ENCODE data around the gene HTATIP2.
A peak's percentile ranks its signal among the peaks of the same experiment; 100 is the strongest.
"Not testable (repeated sequence)": the region's sequence is repeated elsewhere in the genome, so short reads cannot be mapped to it uniquely, and the experiment has no call there.

The HTATIP2 gene

GRCh38 chr11:20372081-20372626 is 8.6 kb downstream of the HTATIP2 start:
- no peak for DNase-seq (ENCODE audit: low spot score)

- DNase-seq (ENCODE audit: low spot score), result no peak
Measured at GRCh38 chr11:20373147-20373546, 9.6 kb downstream of the HTATIP2 start.

DNA sequence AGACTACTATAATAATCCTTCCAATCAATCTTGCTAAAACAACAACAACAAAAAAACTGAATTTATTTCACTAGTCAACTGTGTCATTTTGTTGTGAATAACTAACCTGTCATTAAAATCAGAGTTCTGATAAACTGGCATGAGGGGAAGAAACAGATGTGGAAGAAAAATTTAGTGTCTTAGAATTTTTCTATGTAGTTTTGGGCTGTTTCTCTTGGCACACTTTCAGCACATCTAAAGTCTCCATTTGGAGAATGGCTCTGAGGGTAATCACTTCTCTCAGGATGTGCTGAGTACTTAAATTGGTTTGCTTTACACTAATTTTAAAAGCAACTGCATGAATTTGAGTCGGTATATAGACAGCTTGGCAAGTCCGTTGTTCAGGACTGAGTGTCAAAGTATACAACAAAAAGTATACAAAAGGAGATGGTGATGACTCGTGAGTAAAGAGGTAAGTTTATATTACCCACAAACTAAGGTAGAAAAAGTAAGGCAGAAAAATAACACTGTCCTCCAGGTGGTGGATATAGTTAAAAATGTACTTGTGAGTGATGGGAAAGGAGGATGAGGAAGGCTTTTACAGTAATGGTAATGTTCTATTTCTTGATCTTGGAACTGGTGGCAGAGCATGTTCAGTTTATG is 10.2 kb downstream of the HTATIP2 start:
- DNase-seq (ENCODE audit: low spot score), result no peak

GRCh38 chr11:20374741-20375300 is 11.3 kb downstream of the HTATIP2 start:
- DNase-seq (ENCODE audit: low spot score), result no peak

GRCh38 chr11:20376162-20376730 is 12.7 kb downstream of the HTATIP2 start:
- no peak for DNase-seq (ENCODE audit: low spot score)

DNA sequence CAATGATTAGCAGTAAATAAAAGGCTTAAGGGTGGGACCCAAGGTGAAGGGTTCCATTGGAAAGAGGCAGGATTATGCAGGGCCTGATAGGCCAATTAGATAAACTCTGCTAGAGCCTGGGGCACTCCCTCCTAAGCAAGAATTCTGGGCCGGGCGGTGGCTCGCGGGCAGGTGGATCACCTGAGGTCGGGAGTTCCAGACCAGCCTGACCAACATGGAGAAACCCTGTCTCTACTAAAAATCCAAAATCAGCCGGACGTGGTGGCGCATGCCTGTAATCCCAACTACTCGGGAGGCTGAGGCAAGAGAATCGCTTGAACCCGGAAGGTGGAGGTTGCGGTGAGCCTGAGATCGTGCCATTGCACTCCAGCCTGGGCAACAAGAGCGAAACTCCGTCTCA is 22.5 kb downstream of the HTATIP2 start:
- not testable (repeated sequence) for DNase-seq (ENCODE audit: low spot score)

DNA sequence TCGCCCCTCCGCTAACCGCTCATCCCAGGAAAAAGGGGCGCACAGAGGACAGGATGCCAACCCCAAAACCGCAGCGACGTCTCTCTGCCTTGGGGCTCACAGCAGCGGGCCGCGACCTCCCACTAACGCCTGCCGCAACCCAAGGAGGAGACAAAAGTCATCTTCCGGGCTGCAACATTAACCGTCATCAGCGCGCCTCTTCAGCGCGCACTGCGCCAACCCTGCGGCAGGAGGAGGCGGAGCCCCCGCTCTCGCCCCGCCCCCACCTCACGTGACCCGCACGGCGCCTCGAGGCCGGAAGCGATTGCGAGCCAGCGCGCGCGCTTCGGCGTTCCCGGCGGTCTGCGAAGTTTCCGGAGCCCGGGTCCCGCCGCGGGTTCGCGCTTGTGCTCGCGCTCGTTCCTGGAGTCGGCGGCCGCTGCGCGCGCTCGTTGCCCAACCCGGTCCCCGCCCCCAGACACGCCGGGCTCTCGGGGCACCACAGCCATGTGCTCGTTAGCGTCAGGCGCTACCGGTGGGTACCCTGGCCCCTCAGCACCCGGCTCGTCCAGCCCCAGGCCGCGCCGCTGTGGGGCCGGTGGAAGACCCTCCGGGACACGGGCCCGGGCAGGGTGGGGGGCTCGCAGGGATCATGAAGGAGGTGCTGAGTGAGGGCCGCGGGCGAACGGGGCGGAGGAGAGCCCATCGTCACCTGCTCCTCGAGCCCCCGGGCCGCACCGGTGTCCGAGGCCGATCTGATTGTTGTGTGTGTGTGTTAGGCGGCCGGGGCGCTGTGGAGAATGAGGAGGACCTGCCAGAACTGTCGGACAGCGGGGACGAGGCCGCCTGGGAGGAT is 24.0 kb downstream of the HTATIP2 start, which contains the start of gene PRMT3:
PRMT3 (plus strand) TSS at position 456 of the 835 bp plus-strand sequence; CDS start at position 487, 31 bp downstream.
- DNase-seq (ENCODE audit: low spot score), result peak; percentile 97

- DNase-seq (ENCODE audit: low spot score), result peak; percentile 14
Measured at GRCh38 chr11:20388096-20389055, 24.9 kb downstream of the HTATIP2 start.

GRCh38 chr11:20397281-20397680 is 33.8 kb downstream of the HTATIP2 start:
- peak; percentile 53 for DNase-seq (ENCODE audit: low spot score)

DNA sequence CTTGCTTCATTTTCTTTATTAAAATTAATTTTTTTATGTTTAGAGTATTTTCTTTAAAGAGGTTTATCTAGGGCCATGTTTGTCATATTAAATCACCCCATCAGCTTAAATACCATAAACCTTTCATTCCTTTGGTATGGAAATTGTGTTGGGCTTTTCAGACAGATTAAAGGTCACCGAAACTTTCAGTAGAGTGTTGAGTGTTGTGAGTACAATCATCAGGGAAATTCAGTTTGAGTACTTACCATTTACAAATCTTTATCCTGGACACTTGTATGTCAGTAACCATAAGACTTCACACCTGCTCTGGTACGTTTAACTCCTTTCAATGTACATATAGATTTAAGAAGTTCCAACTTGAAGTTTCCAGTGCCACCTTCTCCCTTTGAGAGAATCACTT is 36.0 kb downstream of the HTATIP2 start:
- DNase-seq (ENCODE audit: low spot score), result no peak

DNA sequence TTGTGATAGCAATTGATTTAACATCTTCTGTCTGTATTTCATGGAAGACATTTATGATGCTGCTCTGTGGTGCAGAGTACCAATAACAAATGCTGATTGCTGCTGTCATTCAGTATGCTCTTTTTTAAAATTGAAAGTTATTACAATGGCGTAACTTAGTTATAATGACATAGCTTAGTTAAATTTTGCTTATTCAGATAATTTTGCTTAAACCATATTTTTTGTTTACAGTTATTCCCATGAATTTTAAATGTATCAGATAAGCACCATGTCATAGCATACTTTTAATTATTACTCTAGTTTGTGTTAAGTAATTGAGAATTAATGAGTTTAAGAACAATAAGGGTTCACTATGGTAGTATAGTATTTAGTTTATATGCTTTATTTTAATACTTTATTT is 39.5 kb downstream of the HTATIP2 start:
- no peak for DNase-seq (ENCODE audit: low spot score)

DNA sequence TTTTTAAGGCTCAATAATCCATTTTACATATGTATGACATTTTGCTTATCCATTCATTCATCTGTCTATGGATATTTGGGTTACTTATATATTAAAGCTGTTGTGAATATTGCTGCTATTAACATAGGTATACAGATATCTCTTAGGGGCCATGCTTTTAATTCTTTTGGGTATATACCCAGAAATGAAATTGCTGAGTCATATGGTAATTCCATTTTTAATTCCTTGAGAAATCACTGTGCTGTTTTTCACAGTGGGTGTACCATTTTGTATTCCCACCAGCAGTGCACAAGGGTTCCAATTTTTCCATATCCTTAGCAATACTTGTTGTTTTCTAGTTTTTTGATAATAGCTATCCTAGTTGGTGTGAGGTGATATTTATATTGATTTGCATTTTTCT is 43.0 kb downstream of the HTATIP2 start:
- DNase-seq (ENCODE audit: low spot score), result no peak

DNA sequence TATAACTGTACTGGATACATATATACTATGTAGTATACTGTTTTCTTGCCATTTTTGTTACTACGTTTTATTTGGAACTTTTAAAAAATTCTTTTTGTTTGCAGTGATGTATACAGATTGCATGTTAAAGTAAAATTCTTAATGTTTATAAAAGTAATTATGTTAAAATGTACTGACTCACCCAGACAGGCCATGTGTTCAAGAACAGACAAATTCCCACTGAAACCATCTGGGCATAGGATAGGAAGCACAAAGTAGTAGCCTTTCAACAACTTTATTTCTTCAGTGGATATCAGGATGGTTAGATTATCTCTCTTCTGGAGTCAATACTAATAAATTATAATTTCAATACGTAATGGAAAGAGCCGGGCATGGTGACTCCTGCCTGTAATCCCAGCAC is 43.8 kb downstream of the HTATIP2 start:
- no peak for DNase-seq (ENCODE audit: low spot score)

DNA sequence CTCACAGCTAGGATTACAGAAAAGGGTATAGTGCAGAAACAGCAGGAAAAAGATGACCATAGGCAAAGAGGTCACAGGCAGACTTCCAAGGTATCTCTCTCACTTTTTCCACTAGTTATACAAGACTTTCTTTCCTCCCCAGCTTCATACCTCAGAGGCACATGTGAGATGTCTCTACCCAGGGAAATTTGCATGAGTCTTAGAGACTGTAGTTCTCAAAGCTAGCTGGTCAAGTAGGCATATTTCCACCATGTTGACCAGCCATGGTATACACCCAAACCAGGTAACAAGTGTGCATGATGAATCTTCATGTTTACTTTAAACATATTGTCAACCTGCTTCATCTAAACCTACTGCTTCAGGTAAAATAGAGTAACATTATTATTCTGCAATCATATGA is 51.9 kb downstream of the HTATIP2 start:
- DNase-seq (ENCODE audit: low spot score), result no peak

GRCh38 chr11:20417771-20418170 is 54.3 kb downstream of the HTATIP2 start:
- no peak for DNase-seq (ENCODE audit: low spot score)

DNA sequence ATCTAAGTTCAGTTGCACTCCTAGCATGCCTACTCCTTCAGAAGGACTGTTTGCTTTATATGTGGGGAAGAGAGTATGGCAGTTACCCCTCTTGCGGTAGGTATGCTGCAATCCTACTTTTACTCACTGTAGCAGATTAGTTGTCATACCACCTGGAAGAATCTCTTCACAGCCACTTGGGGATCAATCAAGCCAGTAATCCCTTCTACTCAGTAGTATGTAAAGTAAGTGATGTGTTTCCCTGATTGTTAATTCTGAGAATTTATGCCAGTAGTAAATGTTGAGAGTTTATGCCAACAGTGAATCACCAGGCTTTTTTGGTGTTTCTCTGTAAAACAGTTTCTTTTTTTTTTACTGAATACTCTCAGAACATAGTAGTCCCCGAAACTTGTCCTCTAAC is 58.4 kb downstream of the HTATIP2 start:
- no peak for DNase-seq (ENCODE audit: low spot score)

GRCh38 chr11:20429216-20429615 is 65.7 kb downstream of the HTATIP2 start:
- DNase-seq (ENCODE audit: low spot score), result no peak
